Measurements from ENCODE around the gene TMEM179. TPM values are rescaled to one million over a fixed set of nuclear protein-coding genes. Genes with fewer than 3 reads are reported as not detected.

Gene TMEM179
- total and polyA plus RNA-seq, 2 of the 13 experiments (the other 11 are each of a cell fraction or from before 2014, with no cell fraction given) = not detected

GRCh38 chr14:104654119-104654518, 49.5 kb upstream of the TMEM179 start (continued):
- TF ChIP-seq, protein P1, sequence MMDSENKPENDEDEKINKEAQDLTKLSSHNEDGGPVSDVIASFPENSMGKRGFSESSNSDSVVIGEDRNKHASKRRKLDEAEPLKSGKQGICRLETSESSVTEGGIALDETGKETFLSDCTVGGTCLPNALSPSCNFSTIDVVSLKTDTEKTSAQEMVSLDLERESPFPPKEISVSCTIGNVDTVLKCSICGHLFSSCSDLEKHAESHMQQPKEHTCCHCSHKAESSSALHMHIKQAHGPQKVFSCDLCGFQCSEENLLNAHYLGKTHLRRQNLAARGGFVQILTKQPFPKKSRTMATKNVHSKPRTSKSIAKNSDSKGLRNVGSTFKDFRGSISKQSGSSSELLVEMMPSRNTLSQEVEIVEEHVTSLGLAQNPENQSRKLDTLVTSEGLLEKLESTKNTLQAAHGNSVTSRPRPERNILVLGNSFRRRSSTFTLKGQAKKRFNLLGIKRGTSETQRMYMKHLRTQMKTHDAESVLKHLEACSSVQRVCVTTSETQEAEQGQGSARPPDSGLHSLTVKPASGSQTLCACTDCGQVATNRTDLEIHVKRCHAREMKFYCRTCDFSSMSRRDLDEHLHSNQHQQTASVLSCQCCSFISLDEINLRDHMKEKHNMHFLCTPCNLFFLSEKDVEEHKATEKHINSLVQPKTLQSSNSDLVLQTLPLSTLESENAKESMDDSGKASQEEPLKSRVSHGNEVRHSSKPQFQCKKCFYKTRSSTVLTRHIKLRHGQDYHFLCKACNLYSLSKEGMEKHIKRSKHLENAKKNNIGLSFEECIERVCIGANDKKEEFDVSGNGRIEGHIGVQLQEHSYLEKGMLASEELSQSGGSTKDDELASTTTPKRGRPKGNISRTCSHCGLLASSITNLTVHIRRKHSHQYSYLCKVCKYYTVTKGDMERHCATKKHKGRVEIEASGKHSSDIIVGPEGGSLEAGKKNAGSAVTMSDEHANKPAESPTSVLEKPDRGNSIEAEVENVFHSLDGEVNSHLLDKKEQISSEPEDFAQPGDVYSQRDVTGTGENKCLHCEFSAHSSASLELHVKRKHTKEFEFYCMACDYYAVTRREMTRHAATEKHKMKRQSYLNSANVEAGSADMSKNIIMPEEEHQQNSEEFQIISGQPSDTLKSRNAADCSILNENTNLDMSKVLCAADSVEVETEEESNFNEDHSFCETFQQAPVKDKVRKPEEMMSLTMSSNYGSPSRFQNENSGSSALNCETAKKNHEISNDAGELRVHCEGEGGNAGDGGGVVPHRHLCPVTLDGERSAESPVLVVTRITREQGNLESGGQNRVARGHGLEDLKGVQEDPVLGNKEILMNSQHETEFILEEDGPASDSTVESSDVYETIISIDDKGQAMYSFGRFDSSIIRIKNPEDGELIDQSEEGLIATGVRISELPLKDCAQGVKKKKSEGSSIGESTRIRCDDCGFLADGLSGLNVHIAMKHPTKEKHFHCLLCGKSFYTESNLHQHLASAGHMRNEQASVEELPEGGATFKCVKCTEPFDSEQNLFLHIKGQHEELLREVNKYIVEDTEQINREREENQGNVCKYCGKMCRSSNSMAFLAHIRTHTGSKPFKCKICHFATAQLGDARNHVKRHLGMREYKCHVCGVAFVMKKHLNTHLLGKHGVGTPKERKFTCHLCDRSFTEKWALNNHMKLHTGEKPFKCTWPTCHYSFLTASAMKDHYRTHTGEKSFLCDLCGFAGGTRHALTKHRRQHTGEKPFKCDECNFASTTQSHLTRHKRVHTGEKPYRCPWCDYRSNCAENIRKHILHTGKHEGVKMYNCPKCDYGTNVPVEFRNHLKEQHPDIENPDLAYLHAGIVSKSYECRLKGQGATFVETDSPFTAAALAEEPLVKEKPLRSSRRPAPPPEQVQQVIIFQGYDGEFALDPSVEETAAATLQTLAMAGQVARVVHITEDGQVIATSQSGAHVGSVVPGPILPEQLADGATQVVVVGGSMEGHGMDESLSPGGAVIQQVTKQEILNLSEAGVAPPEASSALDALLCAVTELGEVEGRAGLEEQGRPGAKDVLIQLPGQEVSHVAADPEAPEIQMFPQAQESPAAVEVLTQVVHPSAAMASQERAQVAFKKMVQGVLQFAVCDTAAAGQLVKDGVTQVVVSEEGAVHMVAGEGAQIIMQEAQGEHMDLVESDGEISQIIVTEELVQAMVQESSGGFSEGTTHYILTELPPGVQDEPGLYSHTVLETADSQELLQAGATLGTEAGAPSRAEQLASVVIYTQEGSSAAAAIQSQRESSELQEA (CRISPR knock-in tag; IDR thresholded peaks at IDR 0.05; ENCODE audit: not compliant biosample characterization) = no peak
- no peak for TF ChIP-seq ZBTB39 (CRISPR knock-in tag; IDR thresholded peaks at IDR 0.05)
- peak; percentile 96 for TF ChIP-seq TBL1XR1 (IDR thresholded peaks at IDR 0.05; ENCODE audit: borderline replicate concordance, low read length, partially characterized antibody)
- TF ChIP-seq SNAI1 (CRISPR knock-in tag; IDR thresholded peaks at IDR 0.05; ENCODE audit: borderline replicate concordance) = no peak
- peak; percentile 53 for TF ChIP-seq ZNF18 (CRISPR knock-in tag; IDR thresholded peaks at IDR 0.05; ENCODE audit: insufficient replicate concordance)
- TF ChIP-seq ZNF180 (CRISPR knock-in tag; IDR thresholded peaks at IDR 0.05; ENCODE audit: borderline replicate concordance, low read depth) = no peak
- TF ChIP-seq, protein P2, sequence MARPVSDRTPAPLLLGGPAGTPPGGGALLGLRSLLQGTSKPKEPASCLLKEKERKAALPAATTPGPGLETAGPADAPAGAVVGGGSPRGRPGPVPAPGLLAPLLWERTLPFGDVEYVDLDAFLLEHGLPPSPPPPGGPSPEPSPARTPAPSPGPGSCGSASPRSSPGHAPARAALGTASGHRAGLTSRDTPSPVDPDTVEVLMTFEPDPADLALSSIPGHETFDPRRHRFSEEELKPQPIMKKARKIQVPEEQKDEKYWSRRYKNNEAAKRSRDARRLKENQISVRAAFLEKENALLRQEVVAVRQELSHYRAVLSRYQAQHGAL (CRISPR knock-in tag; IDR thresholded peaks at IDR 0.05; ENCODE audit: not compliant biosample characterization) = no peak
- TF ChIP-seq ZFP62 (CRISPR knock-in tag; IDR thresholded peaks at IDR 0.05) = no peak
- no peak for TF ChIP-seq DR1 (CRISPR knock-in tag; IDR thresholded peaks at IDR 0.05)
- no peak for TF ChIP-seq NKX3-1 (CRISPR knock-in tag; IDR thresholded peaks at IDR 0.05)
- TF ChIP-seq ATM (IDR thresholded peaks at IDR 0.05; ENCODE audit: borderline replicate concordance) = no peak
- TF ChIP-seq PCBP2 (optimal IDR thresholded peaks at IDR 0.05; ENCODE audit: low read depth, low read length, poor library complexity, severe bottlenecking) = no peak
- TF ChIP-seq ZNF772 (CRISPR knock-in tag; IDR thresholded peaks at IDR 0.05) = no peak
- TF ChIP-seq RFX1 (IDR thresholded peaks at IDR 0.05) = no peak
- TF ChIP-seq ZNF367 (CRISPR knock-in tag; IDR thresholded peaks at IDR 0.05; ENCODE audit: borderline replicate concordance) = no peak
- TF ChIP-seq, protein P3, sequence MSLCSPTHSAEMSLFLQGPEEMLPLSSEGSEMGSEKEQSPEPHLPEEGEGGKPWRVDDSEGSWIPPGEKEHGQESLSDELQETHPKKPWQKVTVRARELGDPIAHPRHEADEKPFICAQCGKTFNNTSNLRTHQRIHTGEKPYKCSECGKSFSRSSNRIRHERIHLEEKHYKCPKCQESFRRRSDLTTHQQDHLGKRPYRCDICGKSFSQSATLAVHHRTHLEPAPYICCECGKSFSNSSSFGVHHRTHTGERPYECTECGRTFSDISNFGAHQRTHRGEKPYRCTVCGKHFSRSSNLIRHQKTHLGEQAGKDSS (CRISPR knock-in tag; IDR thresholded peaks at IDR 0.05; ENCODE audit: borderline replicate concordance, low read depth) = no peak
- no peak for TF ChIP-seq ZNF460 (CRISPR knock-in tag; IDR thresholded peaks at IDR 0.05; ENCODE audit: borderline replicate concordance)

Data from HepG2 (cell line).